Loucy (cell line): ENCODE data around the gene ARHGAP45.

ENCODE experiments used
- H2AFZ ChIP-seq: fragments of 200-600 bp; sonication (generic); 2 replicates; pipeline ENCODE4 v1.6.0; 2016; ENCODE audit warnings: antibody characterized with exemption, mild to moderate bottlenecking, low read length, moderate library complexity
- H3F3A ChIP-seq: fragments of 200-600 bp; 2 replicates; pipeline ENCODE4 v1.6.0; 2016; ENCODE audit warnings: antibody characterized with exemption, low read depth, mild to moderate bottlenecking
- H3K27me3 ChIP-seq: fragments of 200-600 bp; sonication (generic); 2 replicates; pipeline ENCODE4 v1.6.1; 2014; ENCODE audit warnings: low read length, mild to moderate bottlenecking; ENCODE audit not compliant: insufficient read depth, poor library complexity, severe bottlenecking
- H3K36me3 ChIP-seq: fragments of 200-600 bp; sonication (generic); 2 replicates; pipeline ENCODE4 v1.6.1; 2016; ENCODE audit warnings: low read length; ENCODE audit not compliant: insufficient read depth
- H3K4me1 ChIP-seq: fragments of 200-600 bp; sonication (generic); 2 replicates; pipeline ENCODE4 v1.5.1; 2014; ENCODE audit warnings: low read length, mild to moderate bottlenecking; ENCODE audit not compliant: insufficient read depth, poor library complexity, severe bottlenecking
- H3K4me2 ChIP-seq: fragments of 200-600 bp; sonication (generic); 2 replicates; pipeline ENCODE4 v1.6.0; 2014; ENCODE audit warnings: antibody characterized with exemption, low read length, low read depth, mild to moderate bottlenecking; ENCODE audit not compliant: poor library complexity, severe bottlenecking
- H3K4me3 ChIP-seq: fragments of 200-600 bp; sonication (generic); 2 replicates; pipeline ENCODE4 v1.5.1; 2014; ENCODE audit warnings: low read length, mild to moderate bottlenecking, mixed read lengths; ENCODE audit not compliant: poor library complexity, severe bottlenecking
- H3K79me2 ChIP-seq: fragments of 200-600 bp; sonication (generic); 2 replicates; pipeline ENCODE4 v1.6.1; 2014; ENCODE audit warnings: low read length; ENCODE audit not compliant: insufficient read depth
- H3K9ac ChIP-seq: fragments of 200-600 bp; sonication (generic); 2 replicates; pipeline ENCODE4 v1.6.0; 2014; ENCODE audit warnings: mild to moderate bottlenecking, low read depth, low read length, moderate library complexity; ENCODE audit not compliant: poor library complexity, severe bottlenecking
- H3K9me2 ChIP-seq: fragments of 200-600 bp; sonication (generic); replicated peaks from 2 replicates; pipeline ENCODE4 v1.6.1; 2016; ENCODE audit warnings: low read depth, low read length, mixed read lengths
- H3K9me3 ChIP-seq: fragments of 200-600 bp; sonication (generic); 2 replicates; pipeline ENCODE4 v1.6.1; 2014; ENCODE audit warnings: mild to moderate bottlenecking, antibody characterized with exemption, low read length, low read depth; ENCODE audit not compliant: insufficient read depth
- H4K20me1 ChIP-seq: fragments of 200-600 bp; sonication (generic); 2 replicates; pipeline ENCODE4 v1.6.0; 2014; ENCODE audit warnings: antibody characterized with exemption, low read length, mild to moderate bottlenecking; ENCODE audit not compliant: insufficient read depth, poor library complexity, severe bottlenecking
- CTCF ChIP-seq: fragments of 200-600 bp; sonication (generic); conservative IDR thresholded peaks from 2 replicates; pipeline ENCODE4 v1.5.1; 2014; ENCODE audit warnings: mild to moderate bottlenecking, antibody characterized with exemption, low read length
- EZH2phosphoT487 ChIP-seq: fragments of 200-600 bp; IDR thresholded peaks from 2 replicates; pipeline ENCODE4 v1.6.1; 2018; ENCODE audit warnings: antibody characterized with exemption, mild to moderate bottlenecking, moderate library complexity, borderline replicate concordance

ARHGAP45 gene

DNA sequence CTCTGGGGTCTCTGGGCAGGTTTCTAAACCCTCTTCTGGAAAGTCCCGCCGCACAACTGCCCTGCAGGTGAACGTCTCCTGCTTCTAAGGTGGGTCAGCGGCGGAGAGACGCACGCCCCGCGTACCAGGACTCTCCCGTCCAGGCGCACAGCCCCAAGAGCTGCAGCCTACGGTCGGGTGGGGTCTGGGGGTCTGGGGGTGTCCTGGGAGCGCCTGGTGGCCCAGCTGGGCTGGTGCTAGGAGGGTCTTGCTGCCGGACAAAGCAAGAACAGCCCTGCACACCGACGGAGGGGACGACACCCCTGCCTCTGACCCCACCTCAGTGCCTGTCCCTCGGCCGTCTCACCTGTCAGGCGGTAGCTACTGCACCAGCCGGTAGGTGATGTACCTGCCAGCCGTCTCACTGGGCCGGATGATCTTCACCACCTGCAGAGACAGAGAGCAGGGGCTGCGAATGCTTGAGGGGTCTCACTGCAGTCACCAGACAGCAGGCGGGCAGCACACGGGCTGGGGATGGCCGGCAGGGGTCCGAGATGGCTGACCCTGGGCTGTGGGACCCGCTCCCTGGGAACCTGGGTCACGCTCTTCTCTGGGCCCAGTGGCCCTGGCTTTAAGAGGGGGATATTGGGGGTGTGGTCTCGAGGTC, 22.3 kb downstream of the ARHGAP45 start:
- TF ChIP-seq CTCF: no peak
- no peak for TF ChIP-seq EZH2phosphoT487
- peaks cover 14% of the 10 kb centered on the region for H4K20me1 ChIP-seq
- H3K27me3 ChIP-seq: no peaks in the 10 kb centered on the region
- H3K9me3 ChIP-seq: no peaks in the 10 kb centered on the region
- no peak overlapping the region for H3K4me2 ChIP-seq
- no peaks in the 10 kb centered on the region for H3F3A ChIP-seq
- H3K79me2 ChIP-seq: peaks cover 29% of the 10 kb centered on the region
- no peak overlapping the region for H3K9ac ChIP-seq
- peaks cover 47% of the 10 kb centered on the region; the same call in 1 of the 2 replicates for H3K36me3 ChIP-seq
- peaks cover 12% of the 10 kb centered on the region for H3K4me1 ChIP-seq
- H3K9me2 ChIP-seq: no peaks in the 10 kb centered on the region
- no peak overlapping the region for H2AFZ ChIP-seq
- H3K4me3 ChIP-seq: no peak overlapping the region

GRCh38 chr19:1089891-1090290, 22.9 kb downstream of the ARHGAP45 start:
- peaks cover 43% of the 10 kb centered on the region; the same call in 1 of the 2 replicates for H3K36me3 ChIP-seq

DNA sequence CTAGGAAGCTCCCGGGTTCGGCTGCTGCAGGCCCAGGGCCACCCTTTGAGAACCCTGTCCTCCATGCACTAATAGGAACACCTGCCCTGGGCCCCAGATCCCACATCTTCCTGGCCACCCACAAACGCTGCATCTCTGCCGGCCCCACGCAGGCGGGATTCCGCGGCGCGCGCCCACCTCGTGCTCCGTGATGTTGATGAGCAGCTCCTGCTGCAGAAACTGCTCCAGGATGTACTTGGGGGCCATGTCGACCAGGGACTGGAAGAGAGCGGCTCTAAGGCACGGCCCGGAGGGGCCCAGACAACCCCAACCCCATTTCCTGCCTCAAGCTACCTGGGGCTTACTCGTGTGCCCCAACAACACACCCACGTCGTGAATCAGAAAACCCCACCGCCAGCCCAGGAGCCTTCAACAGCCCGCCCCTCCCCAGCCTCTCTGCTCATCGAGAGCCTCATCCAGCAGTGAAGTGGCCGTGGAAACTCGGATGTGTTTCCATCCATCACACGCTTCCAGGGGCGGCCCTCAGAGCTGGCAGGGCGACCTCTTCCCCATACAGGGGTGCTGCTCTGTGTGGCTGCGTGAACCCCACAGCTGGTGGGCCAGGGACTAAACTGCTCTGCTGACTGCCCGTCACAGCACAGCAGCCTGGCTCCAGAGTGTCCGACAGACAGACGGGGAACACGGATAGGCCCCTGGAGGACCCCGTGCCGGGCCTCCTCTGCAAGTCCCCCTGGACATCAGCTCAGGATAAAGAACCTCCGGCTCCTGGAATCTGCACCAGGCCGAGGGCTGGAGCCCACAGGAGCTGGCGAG, 24.0 kb downstream of the ARHGAP45 start:
- Histone ChIP-seq H3K9me2 (no peaks in the 10 kb centered on the region), H4K20me1 (peaks cover 22% of the 10 kb centered on the region), H3K4me3 (no peak overlapping the region), H3K9ac (no peak overlapping the region), H3K4me2 (no peak overlapping the region), H3K4me1 (peaks cover 20% of the 10 kb centered on the region), H2AFZ (no peak overlapping the region), H3K36me3 (peaks cover 37% of the 10 kb centered on the region; the same call in 1 of the 2 replicates), H3F3A (no peaks in the 10 kb centered on the region), H3K27me3 (no peaks in the 10 kb centered on the region), H3K9me3 (no peaks in the 10 kb centered on the region), H3K79me2 (peaks cover 38% of the 10 kb centered on the region)
- no peak for TF ChIP-seq CTCF
- TF ChIP-seq EZH2phosphoT487: no peak

More at GRCh38 chr19:1089891-1090290, 22.9 kb downstream of the ARHGAP45 start:
- Histone ChIP-seq H3K4me2 (no peak overlapping the region), H4K20me1 (peaks cover 21% of the 10 kb centered on the region), H3F3A (no peaks in the 10 kb centered on the region), H3K9me2 (no peaks in the 10 kb centered on the region), H3K79me2 (peaks cover 35% of the 10 kb centered on the region), H3K4me3 (no peak overlapping the region), H2AFZ (no peak overlapping the region), H3K9ac (no peak overlapping the region), H3K27me3 (no peaks in the 10 kb centered on the region), H3K4me1 (peaks cover 14% of the 10 kb centered on the region), H3K9me3 (no peaks in the 10 kb centered on the region)
- TF ChIP-seq EZH2phosphoT487: no peak
- no peak for TF ChIP-seq CTCF
